ENCODE measurements around the gene SSR2.

DNA sequence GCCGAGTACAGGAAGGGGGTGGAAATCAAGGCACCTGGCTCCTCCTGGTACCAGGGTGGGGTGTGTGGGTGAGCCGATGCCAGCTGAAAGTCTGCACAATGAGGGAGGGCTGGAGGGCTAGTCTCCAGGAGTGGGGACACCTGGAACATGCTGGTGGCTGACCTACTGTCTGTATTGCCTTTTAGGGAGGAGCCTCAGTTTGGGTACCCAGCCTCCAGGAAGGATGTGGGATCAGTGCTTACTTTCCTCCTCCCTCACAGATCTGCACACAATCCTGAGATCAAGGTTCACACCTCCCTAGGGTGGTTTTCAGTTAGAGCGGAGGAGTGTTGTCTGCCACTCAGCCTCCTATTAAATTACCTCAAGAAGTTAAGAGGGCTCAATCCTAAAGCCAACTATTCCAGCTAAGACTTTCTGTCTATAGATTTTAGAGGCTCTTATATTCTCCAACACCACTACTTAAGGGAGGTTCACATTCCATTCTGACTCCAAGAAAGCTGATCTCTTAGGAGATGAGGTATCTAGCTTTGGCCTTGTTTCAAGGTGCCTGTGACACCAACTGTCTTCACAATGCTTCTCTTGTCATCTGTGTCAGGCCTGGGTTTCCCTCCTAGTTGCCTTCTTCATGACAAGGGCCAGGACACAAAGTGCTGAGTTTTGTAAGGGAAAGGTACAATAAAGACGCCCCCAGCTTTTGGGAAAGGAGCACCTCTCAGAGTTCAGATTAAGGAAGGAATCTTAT, 15.7 kb downstream of the SSR2 start:
- TF ChIP-seq, protein P1, sequence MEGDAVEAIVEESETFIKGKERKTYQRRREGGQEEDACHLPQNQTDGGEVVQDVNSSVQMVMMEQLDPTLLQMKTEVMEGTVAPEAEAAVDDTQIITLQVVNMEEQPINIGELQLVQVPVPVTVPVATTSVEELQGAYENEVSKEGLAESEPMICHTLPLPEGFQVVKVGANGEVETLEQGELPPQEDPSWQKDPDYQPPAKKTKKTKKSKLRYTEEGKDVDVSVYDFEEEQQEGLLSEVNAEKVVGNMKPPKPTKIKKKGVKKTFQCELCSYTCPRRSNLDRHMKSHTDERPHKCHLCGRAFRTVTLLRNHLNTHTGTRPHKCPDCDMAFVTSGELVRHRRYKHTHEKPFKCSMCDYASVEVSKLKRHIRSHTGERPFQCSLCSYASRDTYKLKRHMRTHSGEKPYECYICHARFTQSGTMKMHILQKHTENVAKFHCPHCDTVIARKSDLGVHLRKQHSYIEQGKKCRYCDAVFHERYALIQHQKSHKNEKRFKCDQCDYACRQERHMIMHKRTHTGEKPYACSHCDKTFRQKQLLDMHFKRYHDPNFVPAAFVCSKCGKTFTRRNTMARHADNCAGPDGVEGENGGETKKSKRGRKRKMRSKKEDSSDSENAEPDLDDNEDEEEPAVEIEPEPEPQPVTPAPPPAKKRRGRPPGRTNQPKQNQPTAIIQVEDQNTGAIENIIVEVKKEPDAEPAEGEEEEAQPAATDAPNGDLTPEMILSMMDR (conservative IDR thresholded peaks at IDR 0.05; ENCODE audit: low read length), result no peak
- no peak for TF ChIP-seq EZH2phosphoT487 (IDR thresholded peaks at IDR 0.05; ENCODE audit: borderline replicate concordance)
